GM12872 (cell line): Measurements from ENCODE around the gene IQGAP2.

Experiments
- TF ChIP-seq, protein P1 (sequence below): IDR thresholded peaks from 3 replicates; pipeline ENCODE4 v1.5.1; 2011; ENCODE audit warnings: low read depth, mild to moderate bottlenecking, low read length, moderate library complexity; ENCODE audit not compliant: insufficient read depth

The IQGAP2 gene

GRCh38 chr5:76386360-76386759, 16.7 kb upstream of the IQGAP2 start:
- TF ChIP-seq, protein P1, sequence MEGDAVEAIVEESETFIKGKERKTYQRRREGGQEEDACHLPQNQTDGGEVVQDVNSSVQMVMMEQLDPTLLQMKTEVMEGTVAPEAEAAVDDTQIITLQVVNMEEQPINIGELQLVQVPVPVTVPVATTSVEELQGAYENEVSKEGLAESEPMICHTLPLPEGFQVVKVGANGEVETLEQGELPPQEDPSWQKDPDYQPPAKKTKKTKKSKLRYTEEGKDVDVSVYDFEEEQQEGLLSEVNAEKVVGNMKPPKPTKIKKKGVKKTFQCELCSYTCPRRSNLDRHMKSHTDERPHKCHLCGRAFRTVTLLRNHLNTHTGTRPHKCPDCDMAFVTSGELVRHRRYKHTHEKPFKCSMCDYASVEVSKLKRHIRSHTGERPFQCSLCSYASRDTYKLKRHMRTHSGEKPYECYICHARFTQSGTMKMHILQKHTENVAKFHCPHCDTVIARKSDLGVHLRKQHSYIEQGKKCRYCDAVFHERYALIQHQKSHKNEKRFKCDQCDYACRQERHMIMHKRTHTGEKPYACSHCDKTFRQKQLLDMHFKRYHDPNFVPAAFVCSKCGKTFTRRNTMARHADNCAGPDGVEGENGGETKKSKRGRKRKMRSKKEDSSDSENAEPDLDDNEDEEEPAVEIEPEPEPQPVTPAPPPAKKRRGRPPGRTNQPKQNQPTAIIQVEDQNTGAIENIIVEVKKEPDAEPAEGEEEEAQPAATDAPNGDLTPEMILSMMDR: no peak

DNA sequence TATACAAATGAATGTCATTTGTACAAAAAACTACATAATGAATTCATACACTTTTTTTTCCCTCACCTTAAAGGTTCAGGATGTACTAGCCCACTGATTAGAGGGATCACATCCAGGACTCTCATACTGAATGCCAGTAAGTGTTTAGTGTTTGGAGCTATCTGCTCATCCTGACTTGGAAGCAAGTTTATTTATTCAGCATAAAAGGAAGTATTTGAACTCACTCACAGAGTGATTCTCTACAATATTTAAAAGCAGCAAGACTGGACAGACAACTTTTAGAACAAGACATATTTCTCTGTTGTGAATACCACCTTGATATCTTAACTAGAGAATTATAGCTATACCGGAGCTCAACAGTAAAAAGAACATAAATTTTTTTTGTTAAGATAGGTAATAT, 14.8 kb upstream of the IQGAP2 start:
- TF ChIP-seq, protein P1: no peak

DNA sequence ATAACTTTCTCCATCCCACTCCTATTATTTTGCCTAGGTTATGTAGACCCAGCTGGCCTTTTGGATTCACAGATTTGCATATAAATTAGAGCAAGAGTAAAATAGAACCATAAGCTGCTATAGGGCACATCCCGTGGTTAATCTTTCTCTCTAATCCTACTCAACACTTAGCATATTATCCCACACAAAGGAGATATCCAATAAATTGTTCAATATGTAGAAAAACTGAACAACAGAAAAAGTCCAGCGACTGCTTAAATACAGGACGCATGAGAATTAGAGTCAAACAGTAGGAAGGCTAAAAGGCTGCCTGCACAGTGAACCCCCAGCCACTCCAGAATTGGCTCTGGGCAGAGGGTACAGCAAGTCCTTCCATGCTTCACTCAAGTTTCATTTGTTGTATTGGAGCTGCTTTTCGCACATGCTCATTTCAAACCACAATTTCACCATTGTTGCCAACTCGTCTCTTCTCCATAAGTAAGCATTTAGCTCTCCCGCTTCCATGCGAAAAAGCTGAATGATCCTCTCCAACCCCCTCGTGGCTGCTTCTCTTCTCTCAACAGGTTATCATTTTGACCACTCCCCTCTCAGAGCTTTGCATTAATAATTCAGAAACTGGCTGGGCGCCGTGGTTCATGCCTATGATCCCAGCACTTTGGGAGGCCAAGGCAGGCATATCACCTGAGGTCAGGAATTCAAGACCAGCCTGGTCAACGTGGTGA, 14.1 kb upstream of the IQGAP2 start:
- TF ChIP-seq, protein P1: no peak

DNA sequence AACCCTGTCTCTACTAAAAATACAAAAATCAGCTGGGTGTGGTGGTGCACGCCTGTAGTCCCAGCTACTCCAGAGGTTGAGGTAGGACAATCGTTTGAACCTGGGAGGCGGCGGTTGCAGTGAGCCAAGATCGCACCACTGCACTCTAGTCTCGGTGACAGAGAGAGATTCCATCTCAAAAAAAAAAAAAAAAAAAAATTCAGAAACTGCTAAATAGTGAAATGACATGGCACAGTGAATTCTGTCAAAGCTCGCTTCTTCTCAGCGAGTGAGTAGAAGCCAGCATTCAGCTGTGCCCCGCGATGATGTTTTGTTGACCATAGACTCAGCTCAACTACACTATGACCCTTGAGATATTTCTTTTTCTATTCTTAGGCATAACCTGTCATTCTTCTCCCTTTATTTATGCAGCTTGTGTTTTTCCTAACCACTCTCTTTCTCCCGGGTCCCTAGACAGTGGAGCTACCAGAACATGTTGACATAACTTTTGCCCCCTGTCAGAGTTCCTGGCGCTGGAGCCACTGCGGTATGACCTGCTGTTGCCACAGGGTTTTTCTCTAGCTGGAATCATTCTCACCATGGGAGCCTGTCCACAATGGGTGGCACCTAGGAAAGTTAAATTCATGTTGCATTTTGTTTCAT, 13.5 kb upstream of the IQGAP2 start:
- TF ChIP-seq, protein P1: no peak

GRCh38 chr5:76391014-76391413, 12.1 kb upstream of the IQGAP2 start:
- TF ChIP-seq, protein P1: no peak

- TF ChIP-seq, protein P1: no peak
Observed at GRCh38 chr5:76393035-76393680, 9.9 kb upstream of the IQGAP2 start.

DNA sequence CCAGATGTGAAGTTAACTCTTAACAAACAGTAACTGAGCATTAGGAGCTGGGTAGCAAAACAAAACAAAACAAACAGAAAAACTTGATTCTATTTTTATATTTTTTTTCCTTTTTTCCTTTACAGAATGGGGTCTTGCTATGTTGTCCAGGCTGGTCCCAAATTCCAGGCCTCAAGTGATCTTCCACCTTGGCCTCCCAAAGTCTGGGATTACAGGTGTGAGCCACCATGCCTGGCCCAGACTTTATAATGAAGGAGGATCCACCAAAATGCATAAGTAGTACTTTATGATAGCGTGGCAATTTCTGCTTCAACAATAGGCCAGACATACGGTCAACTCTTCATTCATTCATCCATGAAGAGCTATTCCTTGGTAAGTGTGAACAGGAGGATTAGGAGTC, 5.9 kb upstream of the IQGAP2 start:
- TF ChIP-seq, protein P1: no peak
